Esophagus muscularis mucosa (tissue), 4 donors: ENCODE results near the gene LYSMD4. TPM values are rescaled to one million over a fixed set of nuclear protein-coding genes. Genes with fewer than 3 reads are reported as not detected.
"Not testable (repeated sequence)": the region's sequence is repeated elsewhere in the genome, so short reads cannot be mapped to it uniquely, and the experiment has no call there.

ENCODE experiments used
- DNase-seq: peaks from one replicate; pipeline ENCODE4 v3.0.0-alpha.2; 2017; ENCODE audit errors: extremely low spot score
- H3K27ac ChIP-seq, 4 donors: fragments of 200-600 bp; sonication (generic); replicated peaks in 1 of 4; 1 replicate in 3 of 4; 2 replicates in 1 of 4; pipeline ENCODE4 v1.5.1; 2016 to 2019; ENCODE audit warnings: mild to moderate bottlenecking in 1 of 4
- H3K27me3 ChIP-seq, 4 donors: fragments of 200-600 bp; sonication (generic); one replicate each; pipeline versions ENCODE4 v1.5.1 to v1.6.0; 2016 to 2019
- H3K36me3 ChIP-seq, 4 donors: fragments of 200-600 bp; sonication (generic); one replicate each; pipeline ENCODE4 v1.5.1; 2016 to 2019
- H3K4me1 ChIP-seq, 4 donors: fragments of 200-600 bp; sonication (generic); one replicate each; pipeline ENCODE4 v1.5.1; 2016 to 2019
- H3K4me3 ChIP-seq, 4 donors: fragments of 200-600 bp; sonication (generic); 1 replicate in 2 of 4; 2 replicates in 2 of 4; pipeline ENCODE4 v1.5.1; 2016 to 2019; ENCODE audit warnings: mild to moderate bottlenecking in 4 of 4, moderate library complexity in 1 of 4
- H3K9me3 ChIP-seq, 4 donors: fragments of 200-600 bp; sonication (generic); 1 replicate in 3 of 4; 2 replicates in 1 of 4; pipeline ENCODE4 v1.5.1; 2016 to 2019
- EP300 ChIP-seq: sonication (generic); formaldehyde crosslinking; IDR thresholded peaks from one replicate; pipeline ENCODE4 v1.6.1; 2017; ENCODE audit warnings: antibody characterized with exemption
- POLR2A ChIP-seq: fragments of 450-650 bp; IDR thresholded peaks from one replicate; pipeline ENCODE4 v1.6.1; 2017; ENCODE audit warnings: antibody characterized with exemption, moderate library complexity, mild to moderate bottlenecking, low read depth
- POLR2AphosphoS5 ChIP-seq, 2 donors: sonication (generic); formaldehyde crosslinking; IDR thresholded peaks; one replicate each; pipeline ENCODE4 v1.6.1; 2017; ENCODE audit warnings: antibody characterized with exemption in 2 of 2
- WGBS: methylation state at CpG from one replicate; pipeline ENCODE4 v1.1.5; 2018; 5-methylcytosine and 5-hydroxymethylcytosine counted together
- intact Hi-C: fragments of 100-400 bp; cut with DNase I; formaldehyde crosslinking; loops from one replicate; pipeline ENCODE4 v1.15.1; 2023
- total RNA-seq, 4 donors: library from RNA; depleted of rRNA; stranded (reverse); fragments of >200 nt; gene quantifications; one replicate each; pipeline versions ENCODE4 v1.1.0 to v1.2.1, GENCODE V29; 2016
- TF ChIP-seq, protein P1 (sequence below), 3 experiments: fragments of 200-600 bp in 2 of 3; fragments of 450-650 bp in 1 of 3; sonication (generic) in 2 of 3; IDR thresholded peaks; one replicate each; pipeline ENCODE4 v1.5.1; 2017 to 2019; ENCODE audit warnings: antibody characterized with exemption in 3 of 3, mild to moderate bottlenecking in 2 of 3, moderate library complexity in 1 of 3

Gene LYSMD4
- total RNA-seq, 4 donors from 2014 or later = 7.6 to 15.8 (median 15.2) TPM

DNA sequence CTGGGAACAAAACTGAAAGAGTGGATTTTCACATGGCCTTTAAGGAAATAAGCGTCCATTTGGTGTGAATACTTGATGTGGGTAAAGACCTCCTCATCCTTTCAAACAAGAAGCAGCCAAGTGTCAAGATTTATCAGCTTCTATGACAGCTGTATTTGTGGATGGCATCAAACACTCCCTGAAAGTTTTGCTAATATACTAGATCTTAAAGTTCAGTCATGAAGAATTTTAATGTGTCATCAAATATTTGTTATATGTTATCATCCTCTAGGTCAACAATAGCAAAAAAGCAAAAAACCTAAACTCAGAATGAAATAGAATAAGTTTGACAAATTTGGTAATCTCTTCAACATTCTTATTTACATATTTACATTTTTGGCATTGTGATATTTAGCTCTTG, 29.1 kb upstream of the LYSMD4 start:
- WGBS = 85% methylated on average over 1 of the region's 1 CpG
- Histone ChIP-seq H3K9me3 (no peaks in the 10 kb centered on the region), H3K4me1 (no peaks in the 10 kb centered on the region), H3K4me3 (no peak overlapping the region), H3K36me3 (no peaks in the 10 kb centered on the region), H3K27me3 (no peaks in the 10 kb centered on the region), H3K27ac (no peak overlapping the region)
- TF ChIP-seq EP300 = no peak
- no peak for TF ChIP-seq POLR2A
- TF ChIP-seq POLR2AphosphoS5 (IDR thresholded peaks at IDR 0.05) = no peak
- intact Hi-C loops = no loop called here
- DNase-seq = no peak

- TF ChIP-seq, protein P1, sequence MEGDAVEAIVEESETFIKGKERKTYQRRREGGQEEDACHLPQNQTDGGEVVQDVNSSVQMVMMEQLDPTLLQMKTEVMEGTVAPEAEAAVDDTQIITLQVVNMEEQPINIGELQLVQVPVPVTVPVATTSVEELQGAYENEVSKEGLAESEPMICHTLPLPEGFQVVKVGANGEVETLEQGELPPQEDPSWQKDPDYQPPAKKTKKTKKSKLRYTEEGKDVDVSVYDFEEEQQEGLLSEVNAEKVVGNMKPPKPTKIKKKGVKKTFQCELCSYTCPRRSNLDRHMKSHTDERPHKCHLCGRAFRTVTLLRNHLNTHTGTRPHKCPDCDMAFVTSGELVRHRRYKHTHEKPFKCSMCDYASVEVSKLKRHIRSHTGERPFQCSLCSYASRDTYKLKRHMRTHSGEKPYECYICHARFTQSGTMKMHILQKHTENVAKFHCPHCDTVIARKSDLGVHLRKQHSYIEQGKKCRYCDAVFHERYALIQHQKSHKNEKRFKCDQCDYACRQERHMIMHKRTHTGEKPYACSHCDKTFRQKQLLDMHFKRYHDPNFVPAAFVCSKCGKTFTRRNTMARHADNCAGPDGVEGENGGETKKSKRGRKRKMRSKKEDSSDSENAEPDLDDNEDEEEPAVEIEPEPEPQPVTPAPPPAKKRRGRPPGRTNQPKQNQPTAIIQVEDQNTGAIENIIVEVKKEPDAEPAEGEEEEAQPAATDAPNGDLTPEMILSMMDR (IDR thresholded peaks at IDR 0.05) = peak; percentile 76 to 87 (median 76)
- TF ChIP-seq POLR2AphosphoS5 (IDR thresholded peaks at IDR 0.05) (peak in 1 of 2 donors; percentile 10), EP300 (no peak), POLR2A (no peak)
- Histone ChIP-seq H3K36me3 (no peaks in the 10 kb centered on the region), H3K27ac (no peak overlapping the region), H3K27me3 (no peaks in the 10 kb centered on the region), H3K4me1 (peaks cover 0 to 5% (median 3%) of the 10 kb centered on the region in 4 donors), H3K4me3 (no peak overlapping the region), H3K9me3 (no peaks in the 10 kb centered on the region)
- no peak for DNase-seq
- WGBS = 14% methylated on average over 7 of the region's 7 CpGs
- intact Hi-C loops = loop anchor here (5.0 kb wide), 1 partner anchor 484 kb away; no protein-coding TSS in a partner anchor
Observed at GRCh38 chr15:99755692-99756409, 22.6 kb upstream of the LYSMD4 start.

DNA sequence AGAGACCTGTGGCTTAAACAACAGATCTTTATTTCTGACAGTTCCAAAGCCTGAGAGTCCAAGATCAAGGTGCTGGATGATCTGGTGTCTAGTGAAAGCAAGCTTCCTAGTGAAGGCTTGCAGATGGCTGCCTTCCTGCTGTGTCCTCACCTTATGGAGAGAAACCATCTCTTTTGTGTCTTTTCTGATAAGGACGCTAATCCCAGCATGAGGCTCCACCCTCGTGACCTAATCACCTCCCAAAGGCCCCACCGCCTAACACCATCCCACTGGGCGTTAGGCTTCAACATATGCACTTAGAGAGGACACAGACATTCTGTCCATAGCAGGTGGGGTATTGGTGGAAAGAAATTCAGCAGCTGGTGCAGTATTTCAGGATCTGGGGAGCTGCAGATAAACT, 19.8 kb upstream of the LYSMD4 start:
- Histone ChIP-seq H3K36me3 (no peaks in the 10 kb centered on the region), H3K4me3 (no peak overlapping the region), H3K9me3 (no peaks in the 10 kb centered on the region), H3K27ac (no peak overlapping the region), H3K27me3 (no peaks in the 10 kb centered on the region), H3K4me1 (peaks cover 0 to 5% (median 3%) of the 10 kb centered on the region in 4 donors)
- whole genome bisulfite sequencing = 82% methylated on average over 4 of the region's 4 CpGs
- DNase-seq = no peak
- intact Hi-C loops = no loop called here
- TF ChIP-seq POLR2AphosphoS5 (IDR thresholded peaks at IDR 0.05) (no peak), POLR2A (no peak), EP300 (no peak)
- TF ChIP-seq, protein P1 (IDR thresholded peaks at IDR 0.05) = no peak

DNA sequence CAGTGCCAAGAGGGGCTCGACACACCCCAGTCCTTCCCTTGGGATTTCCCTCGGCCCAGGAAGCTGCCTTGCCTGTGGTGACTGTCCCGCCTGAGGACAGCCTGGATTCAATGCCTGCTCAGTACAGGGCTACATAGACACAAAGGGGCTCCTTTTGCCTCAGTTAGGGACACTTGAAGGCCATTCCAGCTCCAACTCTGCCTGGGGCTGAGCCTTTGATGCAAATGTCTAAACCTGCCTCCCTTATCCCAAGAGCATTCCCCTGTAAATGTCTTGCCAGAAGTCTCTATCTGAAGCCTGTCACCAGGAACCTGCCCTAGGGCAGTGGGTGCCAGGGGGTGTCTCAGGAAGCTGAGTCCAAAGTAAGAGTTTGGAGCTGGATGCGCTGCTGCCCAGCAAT, 19.3 kb upstream of the LYSMD4 start:
- Histone ChIP-seq H3K4me3 (no peak overlapping the region), H3K9me3 (no peaks in the 10 kb centered on the region), H3K27me3 (no peaks in the 10 kb centered on the region), H3K27ac (no peak overlapping the region), H3K36me3 (no peaks in the 10 kb centered on the region), H3K4me1 (peaks cover 0 to 5% (median 3%) of the 10 kb centered on the region in 4 donors)
- intact Hi-C loops = no loop called here
- 100% methylated on average over 1 of the region's 4 CpGs for WGBS
- no peak for DNase-seq
- TF ChIP-seq POLR2AphosphoS5 (IDR thresholded peaks at IDR 0.05) (no peak), POLR2A (no peak), EP300 (no peak)
- TF ChIP-seq, protein P1 (IDR thresholded peaks at IDR 0.05) = no peak

DNA sequence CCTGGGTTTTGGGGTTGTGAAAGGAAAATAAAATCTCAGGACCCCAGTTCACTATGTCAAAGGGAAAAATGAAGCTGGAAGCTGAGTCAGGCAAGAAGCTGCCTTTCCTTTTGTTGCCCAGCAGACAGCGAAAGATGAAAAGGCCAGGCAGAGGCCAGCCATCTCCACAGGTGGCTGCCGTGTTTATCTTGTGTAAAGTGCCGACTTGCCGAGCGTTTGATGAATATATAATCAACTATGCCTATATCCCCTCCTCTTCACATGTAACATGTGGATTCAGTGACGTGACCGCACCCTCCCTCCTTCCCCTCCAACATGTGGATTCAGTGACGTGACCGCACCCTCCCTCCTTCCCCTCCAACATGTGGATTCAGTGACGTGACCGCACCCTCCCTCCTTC, 17.1 kb upstream of the LYSMD4 start:
- H3K36me3 ChIP-seq, intact Hi-C loops, H3K9me3 ChIP-seq, H3K4me3 ChIP-seq, DNase-seq, H3K27me3 ChIP-seq, H3K4me1 ChIP-seq, H3K27ac ChIP-seq: not testable (repeated sequence)
- 90% methylated on average over 11 of the region's 11 CpGs for WGBS

DNA sequence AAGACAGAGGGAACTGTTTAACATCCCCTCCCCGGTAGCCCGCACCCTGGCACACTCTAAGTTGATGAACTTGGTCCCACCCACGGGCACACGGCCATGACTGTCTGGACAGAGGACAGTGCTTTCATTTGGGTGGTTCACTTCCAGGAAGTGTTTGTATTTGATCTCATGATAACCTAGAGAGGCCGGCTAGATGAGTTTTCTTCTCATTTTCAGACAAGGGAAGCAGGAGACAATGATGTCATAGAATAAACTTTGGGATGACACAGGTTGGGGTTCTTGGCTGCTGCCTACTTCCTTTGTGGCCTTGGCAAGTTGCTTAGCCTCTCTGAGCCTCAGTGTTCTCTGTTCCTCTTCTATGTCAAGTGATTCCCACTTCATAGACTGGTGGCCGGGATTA, 16.1 kb upstream of the LYSMD4 start:
- no peak for DNase-seq
- intact Hi-C loops = no loop called here

More for the DNA sequence above, 16.1 kb upstream of the LYSMD4 start:
- H3K4me1 ChIP-seq = no peaks in the 10 kb centered on the region
- H3K27ac ChIP-seq = no peak overlapping the region
- no peaks in the 10 kb centered on the region for H3K9me3 ChIP-seq
- no peaks in the 10 kb centered on the region for H3K27me3 ChIP-seq
- H3K36me3 ChIP-seq = no peaks in the 10 kb centered on the region
- WGBS = 65% methylated on average over 6 of the region's 6 CpGs
- TF ChIP-seq POLR2AphosphoS5 (IDR thresholded peaks at IDR 0.05) = no peak
- TF ChIP-seq EP300 = no peak
- TF ChIP-seq, protein P1 (IDR thresholded peaks at IDR 0.05) = no peak
- TF ChIP-seq POLR2A = no peak
- H3K4me3 ChIP-seq = no peak overlapping the region
